ENCODE data around the gene AAGAB. TPM values are rescaled to one million over a fixed set of nuclear protein-coding genes. Genes with fewer than 3 reads are reported as not detected.
A peak's percentile ranks its signal among the peaks of the same experiment; 100 is the strongest.

Gene AAGAB
- total RNA-seq, 2 donors from 2014 or later: 41.7 to 65.7 TPM

DNA sequence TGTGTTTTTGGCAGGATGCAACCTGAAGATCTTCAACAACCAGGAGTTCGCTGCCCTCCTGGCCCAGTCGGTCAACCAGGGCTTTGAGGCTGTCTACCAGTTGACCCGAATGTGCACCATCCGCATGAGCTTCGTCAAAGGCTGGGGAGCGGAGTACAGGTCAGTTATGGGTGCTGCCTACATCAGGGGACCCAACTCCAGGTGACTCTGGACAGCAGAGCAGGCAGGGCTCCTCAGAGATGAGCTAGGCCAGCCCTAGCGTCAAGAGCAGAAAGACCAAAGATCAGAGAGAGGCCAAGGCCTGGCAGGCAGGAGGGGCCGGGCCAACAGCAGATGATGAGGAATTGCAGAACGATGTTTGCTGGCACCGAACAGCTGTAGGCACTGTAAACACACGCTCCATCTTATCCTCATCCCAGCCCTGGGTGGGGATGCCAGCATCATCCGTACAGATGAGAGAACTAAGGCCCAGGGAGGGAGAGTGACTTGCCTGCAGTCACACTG, 67.1 kb downstream of the AAGAB start:
- H3K36me3 Mint-ChIP-seq: peaks cover 7 to 53% of the 10 kb centered on the region in 2 donors
- no peaks in the 10 kb centered on the region for H3K9me3 Mint-ChIP-seq
- no peak for DNase-seq (ENCODE audit: low spot score in 2 of 2)
- H3K27ac Mint-ChIP-seq: peak overlapping the region; percentile 37 to 88
- no peak for ATAC-seq

DNA sequence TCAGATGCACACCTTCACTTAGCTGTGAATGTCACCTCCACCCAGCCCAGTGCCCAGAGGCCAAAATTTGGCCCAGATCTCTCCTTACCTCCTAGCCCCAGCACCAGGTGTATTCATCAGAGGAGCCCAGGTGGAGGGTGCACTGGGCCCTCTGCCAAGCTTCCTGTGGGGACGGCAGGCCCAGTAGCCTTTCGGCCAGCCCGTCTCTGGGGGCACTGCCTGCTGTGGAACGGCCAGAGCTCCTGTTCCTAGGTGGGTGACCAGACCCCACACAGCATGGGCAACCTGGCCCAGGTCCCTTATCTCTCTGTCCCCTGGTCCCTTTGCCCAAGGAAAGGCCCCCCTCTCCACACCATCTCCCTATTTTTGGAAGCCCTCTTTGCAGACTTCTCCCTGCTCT, 67.8 kb downstream of the AAGAB start:
- H3K36me3 Mint-ChIP-seq: peaks cover 7 to 46% of the 10 kb centered on the region in 2 donors
- ATAC-seq (no peak), DNase-seq (ENCODE audit: low spot score in 2 of 2) (no peak)
- H3K9me3 Mint-ChIP-seq: no peaks in the 10 kb centered on the region
- H3K27ac Mint-ChIP-seq: peak overlapping the region; percentile 37 to 88

DNA sequence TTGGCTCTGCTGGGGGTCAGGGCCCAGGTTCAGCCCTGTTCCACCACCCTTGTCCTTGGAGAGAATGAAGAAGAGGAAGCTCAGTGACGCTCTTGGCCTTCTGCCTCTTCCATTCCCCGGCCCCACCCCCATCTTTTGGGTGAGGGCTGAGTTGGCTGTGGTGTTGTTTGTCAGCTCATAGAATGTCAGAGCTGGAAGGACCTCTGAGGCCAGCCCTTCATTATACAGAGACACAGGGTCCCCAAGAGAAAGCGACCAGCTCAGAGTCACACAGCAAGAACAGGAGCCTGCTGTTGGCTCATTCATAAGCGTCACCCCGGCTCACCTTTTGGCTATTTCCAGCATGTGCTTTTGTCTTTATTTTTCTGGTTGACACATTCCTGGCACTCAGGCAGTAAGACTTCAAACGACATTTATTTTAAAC, 68.2 kb downstream of the AAGAB start:
- DNase-seq (ENCODE audit: low spot score in 2 of 2): no peak
- ATAC-seq: no peak
- H3K9me3 Mint-ChIP-seq: no peaks in the 10 kb centered on the region
- H3K36me3 Mint-ChIP-seq: peaks cover 7 to 45% of the 10 kb centered on the region in 2 donors
- H3K27ac Mint-ChIP-seq: peak overlapping the region; percentile 37 to 88

DNA sequence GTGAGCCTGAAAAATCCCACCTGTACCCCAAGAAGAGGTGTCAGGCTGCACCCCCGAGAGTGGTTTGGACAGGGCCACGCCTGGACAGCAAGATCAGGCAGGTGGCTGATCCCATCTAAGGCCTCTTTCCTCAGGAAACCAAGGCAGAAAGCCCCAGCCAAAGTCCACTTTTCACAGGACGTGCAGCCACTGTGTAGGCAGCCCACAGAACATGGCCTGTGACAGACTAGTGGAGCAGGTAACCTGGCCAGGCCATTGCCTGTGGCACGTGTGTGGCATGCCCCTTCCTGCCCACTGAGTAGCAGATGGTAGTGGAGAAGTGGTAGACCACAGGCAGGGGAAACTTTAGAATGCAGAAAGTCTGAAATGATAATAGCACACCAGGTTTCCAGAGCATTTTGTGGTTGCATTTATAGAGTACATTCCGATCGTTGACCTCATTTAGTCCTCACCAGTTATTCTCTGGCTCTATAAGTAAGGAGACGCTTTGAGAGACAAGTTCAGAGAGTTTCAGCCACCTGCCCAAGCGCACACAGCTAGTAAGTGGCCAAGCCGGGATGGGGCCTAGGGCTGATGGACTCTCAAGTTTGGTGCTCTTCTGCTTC, 68.7 kb downstream of the AAGAB start:
- Mint-ChIP-seq H3K27ac (peak overlapping the region; percentile 37 to 88), H3K36me3 (peaks cover 7 to 45% of the 10 kb centered on the region in 2 donors), H3K9me3 (no peaks in the 10 kb centered on the region)
- ATAC-seq (peak; percentile 18 to 89), DNase-seq (ENCODE audit: low spot score in 2 of 2) (no peak)

DNA sequence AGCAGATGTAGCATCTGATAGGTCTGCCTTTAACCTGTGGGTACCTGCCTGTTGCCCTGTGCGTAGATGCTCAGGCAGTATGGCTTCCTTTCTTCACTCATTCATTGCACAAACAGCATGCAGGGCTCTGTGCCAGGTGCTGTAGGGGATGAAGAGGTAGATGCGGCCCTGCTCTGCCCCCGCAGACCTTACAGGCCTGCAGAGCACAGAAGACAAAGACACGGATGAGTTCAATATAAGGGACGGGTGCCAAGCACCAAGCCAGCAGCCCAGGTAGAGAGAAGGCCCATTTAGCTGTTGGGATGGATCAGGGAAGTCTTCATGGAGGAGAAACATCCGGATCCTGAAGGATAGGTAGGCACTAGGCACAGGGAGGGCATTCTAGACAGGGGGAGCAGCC, 69.4 kb downstream of the AAGAB start:
- H3K27ac Mint-ChIP-seq: peak overlapping the region; percentile 37 to 70

DNA sequence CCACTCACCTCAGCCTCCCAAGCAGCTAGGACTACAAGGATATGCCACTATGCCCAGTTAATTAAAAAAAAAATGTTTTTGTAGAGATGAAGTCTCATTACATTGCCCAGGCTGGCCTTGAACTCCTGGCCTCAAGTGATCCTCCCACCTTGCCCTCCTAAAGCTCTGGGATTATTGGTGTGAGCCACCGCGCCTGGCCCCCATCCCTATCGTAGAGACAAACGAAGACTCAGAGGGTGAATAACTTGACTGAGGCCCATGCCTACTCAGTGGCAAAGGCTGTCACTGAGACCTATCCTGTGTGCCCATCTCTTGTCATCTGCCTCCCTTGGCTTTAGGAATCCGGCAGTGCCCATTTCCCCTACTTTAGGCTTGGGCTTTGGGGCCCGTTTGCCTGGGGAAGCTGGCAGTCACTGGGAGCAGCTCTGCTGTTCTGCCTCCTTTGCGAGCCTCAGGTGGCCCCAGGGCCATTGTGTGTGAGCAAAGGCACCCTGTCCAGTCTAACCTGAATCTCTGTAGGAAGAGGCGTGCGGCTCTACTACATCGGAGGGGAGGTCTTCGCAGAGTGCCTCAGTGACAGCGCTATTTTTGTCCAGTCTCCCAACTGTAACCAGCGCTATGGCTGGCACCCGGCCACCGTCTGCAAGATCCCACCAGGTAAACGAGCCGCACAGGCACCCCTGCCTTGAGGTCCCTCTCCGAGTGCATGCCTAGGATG, 70.1 kb downstream of the AAGAB start:
- peak overlapping the region; percentile 37 to 68 for H3K27ac Mint-ChIP-seq
- H3K9me3 Mint-ChIP-seq: no peaks in the 10 kb centered on the region
- DNase-seq (ENCODE audit: low spot score in 2 of 2) (no peak), ATAC-seq (no peak)
- peaks cover 7 to 46% of the 10 kb centered on the region in 2 donors for H3K36me3 Mint-ChIP-seq

More for the DNA sequence above, 69.4 kb downstream of the AAGAB start:
- DNase-seq (ENCODE audit: low spot score in 2 of 2): no peak
- Mint-ChIP-seq H3K9me3 (no peaks in the 10 kb centered on the region), H3K36me3 (peaks cover 7 to 45% of the 10 kb centered on the region in 2 donors)
- no peak for ATAC-seq

DNA sequence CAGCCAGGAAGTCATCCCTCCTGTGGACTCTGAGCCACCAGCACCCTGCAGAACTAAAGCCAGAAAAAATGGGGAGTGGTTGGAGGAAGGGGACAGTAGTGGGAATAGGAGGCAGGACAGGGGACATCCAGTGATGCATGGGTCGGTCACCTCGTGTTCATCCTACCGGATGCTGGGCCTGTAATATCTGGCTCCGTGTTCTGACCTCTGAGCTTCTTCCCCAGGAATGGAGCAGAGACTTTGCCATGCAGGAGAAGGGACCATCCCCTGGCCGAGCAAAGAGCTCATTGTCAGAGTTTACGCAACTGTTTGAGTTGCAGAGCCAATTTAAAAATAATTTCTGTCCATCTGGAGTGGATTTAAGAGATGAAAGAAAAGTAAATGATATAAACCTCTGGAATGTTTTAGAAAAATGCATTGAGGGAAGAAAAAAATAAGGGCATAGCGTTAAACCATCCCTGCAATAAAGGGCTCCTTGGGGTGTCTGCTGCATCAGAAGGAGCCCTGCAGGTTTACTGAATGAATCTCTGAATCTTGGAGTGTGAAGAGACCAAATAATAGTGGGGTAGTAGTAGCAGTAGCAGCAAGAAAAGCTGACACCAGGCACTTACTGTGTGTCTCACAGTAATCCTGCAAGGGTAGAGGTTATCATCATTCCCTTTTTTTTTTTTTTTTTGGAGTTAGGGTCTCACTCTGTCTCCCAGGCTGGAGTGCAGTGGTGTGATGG, 70.9 kb downstream of the AAGAB start:
- Mint-ChIP-seq H3K27ac (peak overlapping the region in 1 of 2 donors; percentile 68), H3K36me3 (peaks cover 2 to 46% of the 10 kb centered on the region in 2 donors), H3K9me3 (no peaks in the 10 kb centered on the region)
- no peak for ATAC-seq
- no peak for DNase-seq (ENCODE audit: low spot score in 2 of 2)

DNA sequence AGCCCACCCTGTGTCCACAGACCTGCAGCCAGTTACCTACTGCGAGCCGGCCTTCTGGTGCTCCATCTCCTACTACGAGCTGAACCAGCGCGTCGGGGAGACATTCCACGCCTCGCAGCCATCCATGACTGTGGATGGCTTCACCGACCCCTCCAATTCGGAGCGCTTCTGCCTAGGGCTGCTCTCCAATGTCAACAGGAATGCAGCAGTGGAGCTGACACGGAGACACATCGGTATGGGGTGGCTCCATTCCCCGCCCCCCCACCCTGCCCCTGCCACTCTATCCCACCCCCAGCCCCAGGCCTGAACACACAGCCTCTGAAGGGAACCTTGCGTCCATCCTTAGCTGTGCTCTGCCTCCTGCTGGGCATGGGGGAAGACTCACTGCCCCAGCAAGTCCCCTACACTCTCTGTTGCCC, 73.2 kb downstream of the AAGAB start:
- DNase-seq (ENCODE audit: low spot score in 2 of 2) (no peak), ATAC-seq (no peak)
- H3K27ac Mint-ChIP-seq: peak overlapping the region in 1 of 2 donors; percentile 50
- no peaks in the 10 kb centered on the region for H3K9me3 Mint-ChIP-seq
- H3K36me3 Mint-ChIP-seq: peaks cover 5 to 38% of the 10 kb centered on the region in 2 donors

DNA sequence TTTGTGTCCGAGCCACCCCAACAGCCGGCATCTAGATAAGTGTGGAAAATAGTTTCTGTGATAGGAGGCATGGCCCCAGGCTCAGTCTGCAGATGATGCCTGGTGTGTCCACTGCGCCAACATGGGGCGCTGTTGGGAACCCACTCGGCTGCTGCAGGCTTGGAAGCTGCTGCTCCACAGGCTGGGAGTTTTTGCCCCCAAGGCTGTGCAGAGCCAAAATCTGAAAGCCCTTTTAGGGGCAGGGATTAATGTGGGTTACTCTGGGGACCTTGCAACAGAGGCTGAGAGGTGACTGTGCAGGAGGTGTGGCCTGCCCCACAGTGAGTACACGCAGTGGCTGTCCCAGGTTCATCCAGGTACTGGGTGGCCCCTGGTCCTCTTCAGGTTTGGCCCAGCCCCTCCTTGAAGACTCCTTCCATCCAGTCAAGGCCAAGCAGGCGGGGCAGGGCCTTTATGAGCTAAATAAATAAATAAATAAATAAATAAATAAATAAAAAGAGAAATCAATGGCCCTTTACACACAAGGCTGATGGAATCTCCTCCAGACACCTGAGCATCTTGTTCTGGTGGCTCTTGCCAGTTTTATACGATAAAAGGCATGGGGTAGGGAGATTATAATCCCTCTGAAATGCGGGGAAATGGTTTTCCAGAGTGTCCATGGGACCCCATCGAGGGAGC, 73.8 kb downstream of the AAGAB start:
- peak overlapping the region in 1 of 2 donors; percentile 50 for H3K27ac Mint-ChIP-seq
- ATAC-seq (no peak), DNase-seq (ENCODE audit: low spot score in 2 of 2) (no peak)
- no peaks in the 10 kb centered on the region for H3K9me3 Mint-ChIP-seq
- H3K36me3 Mint-ChIP-seq: peaks cover 5 to 38% of the 10 kb centered on the region in 2 donors

DNA sequence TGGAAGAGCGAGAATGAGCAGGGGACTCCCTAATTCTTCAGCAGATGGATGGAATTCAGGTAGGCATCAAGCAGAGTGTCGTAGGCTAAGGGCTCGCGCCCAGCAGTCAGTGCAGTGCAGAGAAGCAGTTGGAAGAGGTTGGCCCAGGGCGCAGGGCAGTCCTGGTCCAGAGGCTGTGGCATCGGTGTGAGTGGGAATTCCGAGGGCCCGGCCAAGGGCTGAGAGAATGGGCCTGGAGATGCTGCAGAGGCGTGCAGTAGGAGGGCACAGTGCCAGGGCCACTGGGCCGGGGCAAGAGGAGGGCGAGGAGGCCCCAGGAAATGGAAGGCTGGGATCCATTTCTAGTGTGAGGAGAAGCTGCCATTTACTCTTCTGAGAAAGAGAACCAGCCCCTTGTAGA, 74.4 kb downstream of the AAGAB start:
- DNase-seq (ENCODE audit: low spot score in 2 of 2) (no peak), ATAC-seq (no peak)
- Mint-ChIP-seq H3K9me3 (no peaks in the 10 kb centered on the region), H3K27ac (peak overlapping the region in 1 of 2 donors; percentile 0), H3K36me3 (peaks cover 5 to 32% of the 10 kb centered on the region in 2 donors)

DNA sequence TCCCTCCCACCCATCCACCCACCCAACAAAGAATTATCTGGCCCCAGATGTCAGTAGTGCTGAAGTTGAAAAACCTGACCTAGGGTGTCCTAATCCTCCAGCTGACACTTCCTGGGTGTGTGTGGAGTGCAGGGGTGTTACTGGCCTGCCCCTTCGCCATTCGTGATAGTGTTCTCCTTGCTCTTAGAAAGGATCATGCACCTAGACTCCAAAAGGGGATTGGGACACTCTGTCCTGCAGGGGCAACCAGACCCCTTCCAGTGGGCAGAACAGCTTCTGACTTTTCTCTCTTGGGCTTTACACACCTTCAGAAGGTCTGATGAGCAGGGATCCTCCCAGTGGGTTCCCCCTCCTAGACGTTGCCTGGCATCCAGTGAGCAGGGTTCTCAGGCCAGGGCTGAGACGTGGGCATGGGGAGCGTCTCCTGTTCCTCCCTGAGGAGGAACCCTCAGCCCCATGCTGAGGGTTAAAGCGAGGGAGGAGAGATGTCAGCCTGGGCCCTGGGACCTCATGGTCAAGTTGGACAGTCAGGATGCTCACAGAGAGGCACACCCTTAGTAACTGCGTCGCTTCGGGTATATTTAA, 75.0 kb downstream of the AAGAB start:
- Mint-ChIP-seq H3K27ac (no peak overlapping the region), H3K9me3 (no peaks in the 10 kb centered on the region), H3K36me3 (peaks cover 5 to 29% of the 10 kb centered on the region in 2 donors)
- DNase-seq (ENCODE audit: low spot score in 2 of 2) (no peak), ATAC-seq (no peak)

DNA sequence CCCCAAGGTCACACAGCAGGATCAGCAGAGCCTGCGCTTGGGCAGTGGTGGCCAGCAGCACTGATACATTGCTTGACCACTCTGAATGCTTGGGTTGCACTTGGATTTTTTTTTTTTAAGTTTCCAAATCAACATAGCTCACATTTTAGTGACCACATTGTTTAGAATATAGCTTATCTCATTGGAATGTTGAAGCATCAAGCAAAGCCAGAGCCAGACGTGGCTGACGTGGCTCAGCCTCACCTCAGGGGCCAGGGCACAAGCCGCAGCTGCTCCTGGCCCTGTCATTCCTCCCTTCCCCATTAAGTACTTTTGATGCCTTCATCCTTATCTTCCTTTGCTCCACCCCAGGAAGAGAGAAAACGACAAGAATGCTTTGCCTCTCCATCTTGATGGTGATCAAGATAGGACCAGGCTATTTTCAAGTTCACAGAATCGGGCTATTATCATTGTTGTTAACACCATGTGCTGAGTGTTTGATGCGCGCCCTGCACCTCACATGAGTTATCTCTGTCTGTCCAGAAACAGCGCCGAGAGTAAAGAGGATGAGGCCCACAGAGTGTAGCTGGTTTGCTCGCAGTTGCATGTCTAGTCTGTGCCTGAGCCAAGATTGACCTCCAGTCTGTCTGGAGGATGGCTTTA, 75.8 kb downstream of the AAGAB start:
- Mint-ChIP-seq H3K36me3 (peaks cover 5 to 36% of the 10 kb centered on the region in 2 donors), H3K9me3 (no peaks in the 10 kb centered on the region), H3K27ac (peak overlapping the region in 1 of 2 donors; percentile 41)
- DNase-seq (ENCODE audit: low spot score in 2 of 2) (no peak), ATAC-seq (no peak)

DNA sequence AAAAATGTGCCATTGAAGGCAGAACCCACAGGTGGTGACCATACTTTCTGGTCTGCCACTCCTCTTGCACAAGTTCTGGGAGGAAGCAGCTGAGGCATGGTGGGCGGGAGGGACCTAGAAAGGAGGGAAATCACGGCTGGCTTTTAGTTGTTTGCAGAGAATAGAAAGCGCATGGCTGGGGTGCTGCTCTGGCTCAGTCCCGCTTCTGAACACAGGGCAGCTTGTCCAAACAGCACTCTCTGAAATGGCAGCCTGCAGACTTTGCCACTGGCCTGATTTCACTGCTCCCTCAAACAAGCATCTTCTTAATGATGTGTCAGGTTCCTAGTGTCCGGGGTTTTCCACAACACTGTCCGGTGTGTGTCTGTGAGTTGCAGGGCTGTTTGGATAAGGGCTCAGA, 76.7 kb downstream of the AAGAB start:
- Mint-ChIP-seq H3K27ac (no peak overlapping the region), H3K9me3 (no peaks in the 10 kb centered on the region), H3K36me3 (peaks cover 5 to 46% of the 10 kb centered on the region in 2 donors)
- ATAC-seq (no peak), DNase-seq (ENCODE audit: low spot score in 2 of 2) (no peak)

DNA sequence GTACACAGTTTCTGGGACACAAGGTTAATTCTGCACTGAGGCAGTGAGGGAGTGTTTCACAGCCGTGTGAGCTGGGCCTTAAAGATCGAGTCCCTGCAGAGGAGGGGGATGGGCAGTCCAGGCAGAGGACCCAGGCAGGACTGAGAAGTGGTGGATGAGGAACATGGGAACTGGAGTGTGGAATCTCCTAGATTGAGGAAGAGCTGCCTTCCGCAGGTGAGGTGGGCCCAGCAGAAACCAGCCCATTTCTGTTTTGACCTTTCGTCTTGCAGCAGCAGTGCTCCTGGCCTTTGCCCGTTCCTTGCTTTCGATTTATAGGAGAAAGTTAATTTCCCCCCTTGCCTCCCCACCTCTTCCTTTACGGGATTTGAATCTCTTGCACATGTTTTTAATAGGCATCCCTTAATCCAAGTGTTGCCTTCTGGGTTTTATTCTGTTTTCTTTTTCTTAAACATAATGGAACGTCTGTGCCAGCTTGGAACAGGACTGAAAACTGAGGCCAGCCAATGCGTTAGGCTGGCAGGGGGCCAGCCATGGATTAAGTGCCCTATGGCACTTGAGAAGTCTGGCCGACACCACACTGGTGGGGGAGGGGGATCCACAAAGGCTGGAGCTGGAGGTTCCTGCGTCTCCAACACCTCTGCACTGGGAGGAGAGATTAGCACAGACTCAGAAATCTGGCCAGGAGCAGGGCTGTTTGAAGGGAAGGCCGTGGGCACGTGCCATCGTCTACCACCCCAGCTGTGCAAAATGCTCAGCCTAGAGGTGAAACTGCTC, 78.1 kb downstream of the AAGAB start:
- H3K27ac Mint-ChIP-seq: peak overlapping the region; percentile 78 to 82
- H3K36me3 Mint-ChIP-seq: peaks cover 5 to 59% of the 10 kb centered on the region in 2 donors
- no peaks in the 10 kb centered on the region for H3K9me3 Mint-ChIP-seq
- DNase-seq (ENCODE audit: low spot score in 2 of 2) (no peak), ATAC-seq (no peak)

DNA sequence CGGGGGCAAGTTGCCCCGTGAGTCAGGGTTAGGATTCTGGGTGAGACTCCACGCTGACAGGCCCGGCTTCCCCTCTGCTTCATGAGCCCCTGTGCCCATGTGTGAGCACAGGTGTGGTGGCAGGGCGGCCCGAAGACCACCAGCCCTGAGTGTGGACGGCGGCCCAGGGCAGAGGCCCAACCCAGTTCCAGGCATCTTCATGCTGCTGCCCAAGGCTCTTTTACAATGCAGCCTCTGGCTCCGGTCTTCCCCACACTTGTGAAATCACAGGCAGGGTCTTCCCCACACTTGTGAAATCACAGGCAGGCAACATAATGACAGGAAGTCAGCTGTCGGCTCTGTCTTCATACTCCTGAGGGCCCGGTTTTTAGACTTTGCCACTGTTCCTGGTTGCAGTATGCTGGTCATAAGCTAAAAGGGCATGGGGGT, 78.8 kb downstream of the AAGAB start:
- H3K9me3 Mint-ChIP-seq: no peaks in the 10 kb centered on the region
- ATAC-seq (peak; percentile 51 to 79), DNase-seq (ENCODE audit: low spot score in 2 of 2) (peak; percentile 33 to 65)
- peak overlapping the region; percentile 70 to 82 for H3K27ac Mint-ChIP-seq
- H3K36me3 Mint-ChIP-seq: peaks cover 5 to 65% of the 10 kb centered on the region in 2 donors
